H9 (cell line): ENCODE measurements around the gene GFER. TPM values are rescaled to one million over a fixed set of nuclear protein-coding genes. Genes with fewer than 3 reads are reported as not detected.

Source experiments
- DNase-seq: peaks from one replicate; pipeline ENCODE4 v3.0.0-alpha.2; 2017
- H2AFZ ChIP-seq: one replicate; pipeline ENCODE4 v1.6.1; 2013; ENCODE audit warnings: mild to moderate bottlenecking, low read length, control low read depth, moderate library complexity
- H2AK5ac ChIP-seq: 2 replicates; pipeline ENCODE4 v1.6.1; 2013; ENCODE audit warnings: low read length, control low read depth, mixed read lengths; ENCODE audit not compliant: insufficient read length
- H2BK120ac ChIP-seq: one replicate; pipeline ENCODE4 v1.6.1; 2013; ENCODE audit warnings: low read depth, mild to moderate bottlenecking, low read length, control low read depth, inconsistent platforms; ENCODE audit not compliant: poor library complexity, severe bottlenecking
- H2BK12ac ChIP-seq: 2 replicates; pipeline ENCODE4 v1.6.1; 2013; ENCODE audit warnings: low read length, control low read depth, mixed read lengths, low read depth; ENCODE audit not compliant: insufficient read length
- H2BK15ac ChIP-seq: 2 replicates; pipeline ENCODE4 v1.6.1; 2013; ENCODE audit warnings: low read depth, low read length, control low read depth
- H2BK20ac ChIP-seq: one replicate; pipeline ENCODE4 v1.6.1; 2013; ENCODE audit warnings: low read depth, mild to moderate bottlenecking, low read length, control low read depth, inconsistent platforms; ENCODE audit not compliant: poor library complexity, severe bottlenecking
- H2BK5ac ChIP-seq: 2 replicates; pipeline ENCODE4 v1.6.1; 2013; ENCODE audit warnings: low read length, control low read depth, mixed read lengths; ENCODE audit not compliant: insufficient read length
- H3K14ac ChIP-seq: 2 replicates; pipeline ENCODE4 v1.6.1; 2013; ENCODE audit warnings: low read length, control low read depth; ENCODE audit not compliant: insufficient read depth
- H3K18ac ChIP-seq: 2 replicates; pipeline ENCODE4 v1.6.1; 2013; ENCODE audit warnings: low read depth, mild to moderate bottlenecking, mixed read lengths, low read length, control low read depth; ENCODE audit not compliant: insufficient read length
- H3K23ac ChIP-seq: 2 replicates; pipeline ENCODE4 v1.6.1; 2013; ENCODE audit warnings: low read length, control low read depth, mixed read lengths, low read depth; ENCODE audit not compliant: insufficient read length
- H3K23me2 ChIP-seq: 2 replicates; pipeline ENCODE4 v1.6.1; 2013; ENCODE audit warnings: low read depth, mild to moderate bottlenecking, mixed read lengths, low read length, control low read depth; ENCODE audit not compliant: insufficient read length, poor library complexity, severe bottlenecking
- H3K27ac ChIP-seq: 2 replicates; pipeline ENCODE4 v1.5.1; 2013; ENCODE audit warnings: low read length, control low read depth, mixed read lengths, low read depth; ENCODE audit not compliant: insufficient read length
- H3K27me3 ChIP-seq: 2 replicates; pipeline ENCODE4 v1.6.1; 2013; ENCODE audit warnings: low read length, control low read depth, inconsistent platforms; ENCODE audit not compliant: insufficient read depth
- H3K4ac ChIP-seq: 2 replicates; pipeline ENCODE4 v1.6.1; 2013; ENCODE audit warnings: low read depth, mild to moderate bottlenecking, control low read depth, inconsistent platforms, low read length, moderate library complexity
- H3K4me1 ChIP-seq: 2 replicates; pipeline ENCODE4 v1.6.1; 2013; ENCODE audit warnings: low read length, control low read depth, inconsistent platforms; ENCODE audit not compliant: insufficient read depth
- H3K4me2 ChIP-seq: 2 replicates; pipeline ENCODE4 v1.6.1; 2013; ENCODE audit warnings: low read length, control low read depth, mixed read lengths; ENCODE audit not compliant: insufficient read length, insufficient read depth
- H3K56ac ChIP-seq: 2 replicates; pipeline ENCODE4 v1.6.1; 2013; ENCODE audit warnings: low read depth, mild to moderate bottlenecking, mixed read lengths, low read length, control low read depth; ENCODE audit not compliant: insufficient read length
- H3K79me1 ChIP-seq: 2 replicates; pipeline ENCODE4 v1.6.1; 2013; ENCODE audit warnings: low read depth, mild to moderate bottlenecking, moderate library complexity, low read length, control low read depth, inconsistent platforms; ENCODE audit not compliant: insufficient read depth, poor library complexity, severe bottlenecking
- H3K79me2 ChIP-seq: 2 replicates; pipeline ENCODE4 v1.6.1; 2013; ENCODE audit warnings: low read length, control low read depth, inconsistent platforms; ENCODE audit not compliant: insufficient read depth
- H3K9ac ChIP-seq: 2 replicates; pipeline ENCODE4 v1.6.1; 2013; ENCODE audit warnings: low read length, control low read depth, mixed read lengths; ENCODE audit not compliant: insufficient read length; ENCODE audit errors: extremely low read depth
- H3K9me3 ChIP-seq: one replicate; pipeline ENCODE4 v1.6.1; 2013; ENCODE audit warnings: low read depth, low read length, inconsistent platforms; ENCODE audit not compliant: control insufficient read depth
- H3T11ph ChIP-seq: one replicate; pipeline ENCODE4 v1.6.1; 2013; ENCODE audit warnings: mild to moderate bottlenecking, low read length, control low read depth, inconsistent platforms
- H4K20me1 ChIP-seq: one replicate; pipeline ENCODE4 v1.6.1; 2013; ENCODE audit not compliant: control insufficient read depth, insufficient read length, insufficient read depth
- H4K5ac ChIP-seq: 2 replicates; pipeline ENCODE4 v1.6.1; 2013; ENCODE audit warnings: low read depth, mild to moderate bottlenecking, mixed read lengths, low read length, control low read depth; ENCODE audit not compliant: insufficient read length
- H4K8ac ChIP-seq: replicated peaks from 2 replicates; pipeline ENCODE4 v1.6.1; 2013; ENCODE audit warnings: low read length, control low read depth, mixed read lengths, low read depth; ENCODE audit not compliant: insufficient read length
- H4K91ac ChIP-seq: 2 replicates; pipeline ENCODE4 v1.6.1; 2013; ENCODE audit warnings: low read depth, mild to moderate bottlenecking, moderate library complexity, mixed read lengths, low read length, control low read depth; ENCODE audit not compliant: insufficient read length
- H3K27ac Mint-ChIP-seq, 3 experiments: 2 replicates in 2 of 3; 3 replicates in 1 of 3; pipeline ENCODE4 v1.8.0; 2020 to 2021; ENCODE audit warnings: mixed read lengths in 3 of 3, mild to moderate bottlenecking in 1 of 3, moderate library complexity in 1 of 3
- H3K27me3 Mint-ChIP-seq: 2 replicates; pipeline ENCODE4 v1.8.0; 2021; ENCODE audit warnings: low read depth, mild to moderate bottlenecking, moderate library complexity, mixed read lengths
- H3K36me3 Mint-ChIP-seq, 3 experiments: 2 replicates in 2 of 3; 3 replicates in 1 of 3; pipeline ENCODE4 v1.8.0; 2020 to 2021; ENCODE audit warnings: low read depth in 3 of 3, mixed read lengths in 3 of 3; ENCODE audit not compliant: insufficient read depth in 1 of 3
- H3K4me1 Mint-ChIP-seq, 2 experiments: 2 replicates each; pipeline ENCODE4 v1.8.0; 2020; ENCODE audit warnings: mixed read lengths in 2 of 2
- H3K4me3 Mint-ChIP-seq, 2 experiments: 2 replicates in 1 of 2; 3 replicates in 1 of 2; pipeline ENCODE4 v1.8.0; 2020 to 2021; ENCODE audit warnings: mild to moderate bottlenecking in 2 of 2, mixed read lengths in 2 of 2, moderate library complexity in 1 of 2
- H3K9me3 Mint-ChIP-seq, 2 experiments: 2 replicates in 1 of 2; 3 replicates in 1 of 2; pipeline ENCODE4 v1.8.0; 2020; ENCODE audit warnings: mild to moderate bottlenecking in 2 of 2, mixed read lengths in 2 of 2, moderate library complexity in 1 of 2
- CTCF ChIP-seq: fragments of 200-600 bp; sonication (generic); conservative IDR thresholded peaks from 3 replicates; pipeline ENCODE4 v1.8.0; 2021; ENCODE audit warnings: antibody characterized with exemption, mild to moderate bottlenecking
- WGBS: extraction: QIAGEN DNeasy Blood & Tissue Kit; methylation state at CpG from one replicate; pipeline ENCODE4 v1.1.7; 2013; ENCODE audit warnings: missing lambda C conversion rate, low lambda C conversion rate, mixed read lengths; ENCODE audit not compliant: insufficient read length; ENCODE audit errors: extremely low coverage; 5-methylcytosine and 5-hydroxymethylcytosine counted together
- total RNA-seq: library from RNA; stranded (reverse); gene quantifications from 2 replicates; pipeline ENCODE4 v1.2.1, GENCODE V29; 2021

The GFER gene
- total RNA-seq, 1 experiment from 2014 or later, result 49.1 TPM

- H3K4ac ChIP-seq, result no peak overlapping the region
Measured at GRCh38 chr16:1961651-1962067, 22.3 kb upstream of the GFER start.

More at GRCh38 chr16:1961651-1962067, 22.3 kb upstream of the GFER start:
- Histone ChIP-seq H3K4me2 (peak overlapping the region; percentile 79), H2BK20ac (no peak overlapping the region), H3K79me2 (peaks cover 18% of the 10 kb centered on the region), H3T11ph (no peak overlapping the region), H2AFZ (no peak overlapping the region), H3K14ac (no peak overlapping the region), H4K5ac (no peak overlapping the region), H3K4me1 (no peaks in the 10 kb centered on the region), H2BK5ac (no peak overlapping the region), H3K9me3 (no peaks in the 10 kb centered on the region), H3K23ac (no peak overlapping the region), H3K56ac (no peak overlapping the region), H2BK120ac (no peak overlapping the region), H3K27ac (no peak overlapping the region), H2AK5ac (no peak overlapping the region), H4K91ac (no peak overlapping the region), H3K9ac (no peak overlapping the region), H4K20me1 (no peaks in the 10 kb centered on the region), H4K8ac (no peak overlapping the region), H2BK15ac (no peak overlapping the region), H3K18ac (no peak overlapping the region), H3K79me1 (no peaks in the 10 kb centered on the region), H3K27me3 (no peaks in the 10 kb centered on the region), H2BK12ac (no peak overlapping the region), H3K23me2 (peaks cover 23% of the 10 kb centered on the region)
- peaks cover 0 to 3% of the 10 kb centered on the region in 2 experiments; a peak in 1 of 5 replicates for H3K9me3 Mint-ChIP-seq
- no peak for TF ChIP-seq CTCF
- WGBS, result no CpG with 5 or more reads among the region's 6 CpGs
- H3K27me3 Mint-ChIP-seq, result peaks cover 18% of the 10 kb centered on the region
- no peak for DNase-seq
- H3K4me3 Mint-ChIP-seq, result peak overlapping the region; percentile 95 to 97; a peak in 4 of 5 replicates
- H3K4me1 Mint-ChIP-seq, result peaks cover 29 to 47% of the 10 kb centered on the region in 2 experiments
- H3K27ac Mint-ChIP-seq, result peak overlapping the region in 2 of 3 experiments; percentile 75 to 96; a peak in 2 of 7 replicates
- peaks cover 27 to 39% (median 33%) of the 10 kb centered on the region in 3 experiments for H3K36me3 Mint-ChIP-seq
